OCI-LY7 (cell line): ENCODE measurements around the gene ANO2. TPM values are rescaled to one million over a fixed set of nuclear protein-coding genes. Genes with fewer than 3 reads are reported as not detected.

Experiments
- BruUV-seq: library from RNA; stranded (reverse); fragments of 400-500 nt; replicated peaks from 2 replicates; lab custom pipeline; 2021; lab: Mats Ljungman, UMichigan
- CTCF ChIA-PET: fragments of 300-600 bp; sonication (Branson Sonifier 250); formaldehyde crosslinking; loops from one replicate; lab custom pipeline; 2022; ENCODE audit warnings: antibody characterized with exemption; ENCODE audit not compliant: unreplicated experiment; lab: Charles Lee
- POLR2A ChIA-PET: fragments of 300-600 bp; sonication (Branson Sonifier 250); formaldehyde crosslinking; loops from one replicate; lab custom pipeline; 2022; ENCODE audit warnings: antibody characterized with exemption; lab: Charles Lee
- DNase-seq: peaks from one replicate; pipeline ENCODE4 v3.0.0-alpha.2; 2015; ENCODE audit warnings: low spot score
- H2AFZ ChIP-seq: fragments of 200-600 bp; sonication (generic), shearing (Covaris generic); 2 replicates; pipeline ENCODE4 v1.6.1; 2014; ENCODE audit warnings: mild to moderate bottlenecking, antibody characterized with exemption, low read length, moderate library complexity
- H3K27ac ChIP-seq: fragments of 200-600 bp; sonication (generic); 2 replicates; pipeline ENCODE4 v1.5.1; 2014; ENCODE audit warnings: mixed run types, low read depth, mild to moderate bottlenecking, moderate library complexity, low read length, inconsistent platforms; ENCODE audit not compliant: poor library complexity, severe bottlenecking
- H3K36me3 ChIP-seq: fragments of 200-600 bp; sonication (generic); 2 replicates; pipeline ENCODE4 v1.6.1; 2014; ENCODE audit warnings: mild to moderate bottlenecking, antibody characterized with exemption, low read length, moderate library complexity, mixed read lengths; ENCODE audit not compliant: insufficient read depth
- H3K4me1 ChIP-seq: fragments of 200-600 bp; sonication (generic); 2 replicates; pipeline ENCODE4 v1.5.1; 2014; ENCODE audit warnings: mild to moderate bottlenecking, low read length; ENCODE audit not compliant: insufficient read depth, poor library complexity, severe bottlenecking
- H3K4me2 ChIP-seq: fragments of 200-600 bp; sonication (generic); 2 replicates; pipeline ENCODE4 v1.6.1; 2014; ENCODE audit warnings: mild to moderate bottlenecking, low read length
- H3K4me3 ChIP-seq: fragments of 200-600 bp; sonication (generic); 2 replicates; pipeline ENCODE4 v1.5.1; 2014; ENCODE audit warnings: mild to moderate bottlenecking, low read depth, low read length; ENCODE audit not compliant: poor library complexity, severe bottlenecking
- H3K79me2 ChIP-seq: fragments of 200-600 bp; sonication (generic); 2 replicates; pipeline ENCODE4 v1.6.1; 2016; ENCODE audit warnings: low read depth, mild to moderate bottlenecking, low read length, moderate library complexity, mixed read lengths; ENCODE audit not compliant: insufficient read depth
- H3K9me2 ChIP-seq: fragments of 200-600 bp; sonication (generic); 2 replicates; pipeline ENCODE4 v1.6.1; 2016; ENCODE audit warnings: mild to moderate bottlenecking, low read length, mixed read lengths; ENCODE audit not compliant: insufficient read depth
- H3K9me3 ChIP-seq: fragments of 200-600 bp; sonication (generic); 2 replicates; pipeline ENCODE4 v1.6.1; 2014; ENCODE audit warnings: mild to moderate bottlenecking, mixed run types, low read length, mixed read lengths
- H4K20me1 ChIP-seq: fragments of 200-600 bp; sonication (generic); 2 replicates; pipeline ENCODE4 v1.6.1; 2014; ENCODE audit warnings: mild to moderate bottlenecking, antibody characterized with exemption, low read length, moderate library complexity, mixed read lengths; ENCODE audit not compliant: insufficient read depth
- CTCF ChIP-seq: fragments of 200-600 bp; sonication (generic); conservative IDR thresholded peaks from 2 replicates; pipeline ENCODE4 v1.5.1; 2014; ENCODE audit warnings: mild to moderate bottlenecking, antibody characterized with exemption, low read length, moderate library complexity, mixed read lengths
- EZH2phosphoT487 ChIP-seq: fragments of 200-600 bp; sonication (generic); IDR thresholded peaks from 2 replicates; pipeline ENCODE4 v1.6.1; 2018; ENCODE audit warnings: low read depth, borderline replicate concordance, mild to moderate bottlenecking, mixed run types, antibody characterized with exemption, low read length, moderate library complexity, mixed read lengths
- intact Hi-C: fragments of 100-400 bp; cut with micrococcal nuclease; formaldehyde crosslinking; loops from one replicate; pipeline ENCODE4 v1.10.0; 2022; ENCODE audit not compliant: unreplicated experiment
- total RNA-seq, 2 experiments: library from RNA; depleted of rRNA in 1 of 2; stranded (reverse); fragments of >200 nt in 1 of 2; shearing (Covaris generic) in 1 of 2; gene quantifications; 2 replicates each; pipeline ENCODE4 v1.2.3, GENCODE V29; 2014 to 2022

ANO2 gene
- total RNA-seq, 2 experiments from 2014 or later = not detected

GRCh38 chr12:5575232-5575631 is 369.8 kb downstream of the ANO2 start:
- H4K20me1 ChIP-seq = no peaks in the 10 kb centered on the region
- ChIA-PET POLR2A (no interaction called here), CTCF (no interaction called here)
- BruUV-seq = no TSS peak
- no peaks in the 10 kb centered on the region for H3K4me1 ChIP-seq
- no peaks in the 10 kb centered on the region for H3K9me2 ChIP-seq
- H3K79me2 ChIP-seq = no peaks in the 10 kb centered on the region
- H3K4me3 ChIP-seq = no peak overlapping the region
- no peak for DNase-seq
- H3K36me3 ChIP-seq = no peaks in the 10 kb centered on the region
- TF ChIP-seq EZH2phosphoT487 = no peak
- TF ChIP-seq CTCF = no peak
- no peak overlapping the region for H3K27ac ChIP-seq
- no peak overlapping the region for H2AFZ ChIP-seq
- H3K4me2 ChIP-seq = no peak overlapping the region
- no peaks in the 10 kb centered on the region for H3K9me3 ChIP-seq
- intact Hi-C loops = no loop called here

- Histone ChIP-seq H3K79me2 (no peaks in the 10 kb centered on the region), H3K4me1 (no peaks in the 10 kb centered on the region), H3K36me3 (no peaks in the 10 kb centered on the region), H4K20me1 (no peaks in the 10 kb centered on the region), H3K4me3 (no peak overlapping the region), H2AFZ (no peak overlapping the region), H3K9me3 (no peaks in the 10 kb centered on the region), H3K27ac (no peak overlapping the region), H3K4me2 (no peak overlapping the region), H3K9me2 (no peaks in the 10 kb centered on the region)
- no peak for TF ChIP-seq CTCF
- TF ChIP-seq EZH2phosphoT487 = no peak
- intact Hi-C loops = no loop called here
- DNase-seq = no peak
- CTCF ChIA-PET = no interaction called here
- POLR2A ChIA-PET = no interaction called here
- BruUV-seq = no TSS peak
Measured at GRCh38 chr12:5573390-5573789, 371.7 kb downstream of the ANO2 start.

GRCh38 chr12:5571115-5571514 is 373.9 kb downstream of the ANO2 start:
- ChIA-PET CTCF (no interaction called here), POLR2A (no interaction called here)
- H3K4me3 ChIP-seq = no peak overlapping the region
- H3K27ac ChIP-seq = no peak overlapping the region
- no peaks in the 10 kb centered on the region for H3K4me1 ChIP-seq
- no peaks in the 10 kb centered on the region for H3K9me3 ChIP-seq
- H3K9me2 ChIP-seq = no peaks in the 10 kb centered on the region
- TF ChIP-seq CTCF (no peak), EZH2phosphoT487 (no peak)
- no peaks in the 10 kb centered on the region for H4K20me1 ChIP-seq
- no peak overlapping the region for H2AFZ ChIP-seq
- H3K4me2 ChIP-seq = no peak overlapping the region
- no TSS peak for BruUV-seq
- H3K36me3 ChIP-seq = no peaks in the 10 kb centered on the region
- intact Hi-C loops = no loop called here
- no peaks in the 10 kb centered on the region for H3K79me2 ChIP-seq
- no peak for DNase-seq
